IMR-90 (cell line): ENCODE measurements around the gene HNF1B. TPM values are rescaled to one million over a fixed set of nuclear protein-coding genes. Genes with fewer than 3 reads are reported as not detected.

Experiments used
- ATAC-seq: fragments of 200-7000 bp; cut with Tn5 transposase; 2 replicates; pipeline ENCODE4 v1.9.1; 2020; ENCODE audit warnings: low read depth, mild to moderate bottlenecking, moderate library complexity
- BruUV-seq: library from RNA; stranded (reverse); fragments of 400-500 nt; replicated peaks from 2 replicates; lab custom pipeline; 2021; lab: Mats Ljungman, UMichigan
- CTCF ChIA-PET: fragments of 300-600 bp; formaldehyde crosslinking; extraction: SDS; loops from one replicate; lab custom pipeline; 2021; ENCODE audit warnings: antibody characterized with exemption; lab: Yijun Ruan, JAX
- POLR2A ChIA-PET: fragments of 300-600 bp; sonication (Branson Sonifier 250); formaldehyde crosslinking; loops from one replicate; lab custom pipeline; 2022; ENCODE audit warnings: antibody characterized with exemption; ENCODE audit not compliant: unreplicated experiment; lab: Charles Lee
- DNase-seq: peaks from one replicate; pipeline ENCODE4 v3.0.0; 2013
- H2AFZ ChIP-seq: replicated peaks from 2 replicates; pipeline ENCODE3; 2013; ENCODE audit warnings: low read length, mild to moderate bottlenecking; ENCODE audit not compliant: poor library complexity
- H2AK5ac ChIP-seq: 2 replicates; pipeline ENCODE4 v1.6.1; 2013; ENCODE audit warnings: low read depth, low read length, inconsistent platforms
- H2AK9ac ChIP-seq: replicated peaks from 2 replicates; pipeline ENCODE3; 2013; ENCODE audit warnings: mild to moderate bottlenecking, low read depth, low read length, moderate library complexity; ENCODE audit not compliant: poor library complexity
- H2BK120ac ChIP-seq: 2 replicates; pipeline ENCODE4 v1.6.1; 2013; ENCODE audit warnings: low read depth, low read length, inconsistent platforms
- H2BK15ac ChIP-seq: 3 replicates; pipeline ENCODE4 v1.6.1; 2013; ENCODE audit warnings: low read depth, low read length, inconsistent platforms
- H2BK20ac ChIP-seq: 2 replicates; pipeline ENCODE4 v1.6.1; 2013; ENCODE audit warnings: low read depth, mild to moderate bottlenecking, inconsistent platforms, low read length, moderate library complexity
- H2BK5ac ChIP-seq: 2 replicates; pipeline ENCODE4 v1.6.1; 2013; ENCODE audit warnings: mild to moderate bottlenecking, low read depth, low read length, inconsistent platforms; ENCODE audit not compliant: poor library complexity, severe bottlenecking
- H3K14ac ChIP-seq: replicated peaks from 2 replicates; pipeline ENCODE4 v1.6.1; 2013; ENCODE audit warnings: low read depth, low read length, inconsistent platforms
- H3K18ac ChIP-seq: 2 replicates; pipeline ENCODE4 v1.6.1; 2013; ENCODE audit warnings: low read depth, low read length, control low read depth
- H3K23ac ChIP-seq: 2 replicates; pipeline ENCODE4 v1.6.1; 2013; ENCODE audit warnings: low read depth, low read length, inconsistent platforms
- H3K27ac ChIP-seq: 2 replicates; pipeline ENCODE4 v1.5.1; 2013; ENCODE audit warnings: mild to moderate bottlenecking, control low read depth, low read length; ENCODE audit not compliant: insufficient read depth
- H3K27me3 ChIP-seq: 2 replicates; pipeline ENCODE4 v1.6.1; 2013; ENCODE audit warnings: low read length; ENCODE audit not compliant: control insufficient read depth, insufficient read depth
- H3K36me3 ChIP-seq: 2 replicates; pipeline ENCODE4 v1.6.1; 2013; ENCODE audit warnings: low read length, mixed read lengths; ENCODE audit not compliant: control insufficient read depth, insufficient read depth
- H3K4ac ChIP-seq: 2 replicates; pipeline ENCODE4 v1.6.1; 2013; ENCODE audit warnings: low read depth, low read length, inconsistent platforms
- H3K4me1 ChIP-seq: 2 replicates; pipeline ENCODE4 v1.6.1; 2013; ENCODE audit warnings: low read length, mixed read lengths; ENCODE audit not compliant: control insufficient read depth, insufficient read depth
- H3K4me2 ChIP-seq: 2 replicates; pipeline ENCODE4 v1.6.1; 2013; ENCODE audit warnings: low read depth, mild to moderate bottlenecking, control low read depth, low read length, moderate library complexity
- H3K4me3 ChIP-seq: 2 replicates; pipeline ENCODE4 v1.5.1; 2013; ENCODE audit warnings: low read depth, mild to moderate bottlenecking, control low read depth, low read length, moderate library complexity; ENCODE audit not compliant: insufficient read depth
- H3K56ac ChIP-seq: 2 replicates; pipeline ENCODE4 v1.6.1; 2013; ENCODE audit warnings: low read length, inconsistent platforms; ENCODE audit not compliant: insufficient read depth; ENCODE audit errors: extremely low read depth
- H3K79me1 ChIP-seq, 2 experiments: 2 replicates each; pipeline ENCODE4 v1.6.1; 2013; ENCODE audit warnings: low read length in 2 of 2, inconsistent platforms in 1 of 2, low read depth in 1 of 2
- H3K9ac ChIP-seq: 2 replicates; pipeline ENCODE4 v1.6.1; 2013; ENCODE audit warnings: low read depth, low read length, control low read depth
- H3K9me1 ChIP-seq: 2 replicates; pipeline ENCODE4 v1.6.1; 2013; ENCODE audit warnings: low read length, inconsistent platforms; ENCODE audit not compliant: insufficient read depth
- H3K9me3 ChIP-seq: 2 replicates; pipeline ENCODE4 v1.6.1; 2013; ENCODE audit warnings: low read length; ENCODE audit not compliant: control insufficient read depth, insufficient read depth
- H4K20me1 ChIP-seq: 2 replicates; pipeline ENCODE4 v1.6.1; 2013; ENCODE audit warnings: low read length, inconsistent platforms; ENCODE audit not compliant: insufficient read depth
- H4K5ac ChIP-seq: 2 replicates; pipeline ENCODE4 v1.6.1; 2013; ENCODE audit warnings: mild to moderate bottlenecking, low read depth, low read length, control low read depth
- H4K8ac ChIP-seq, 2 experiments: 2 replicates each; pipeline ENCODE4 v1.6.1; 2013; ENCODE audit warnings: low read depth in 2 of 2, low read length in 2 of 2, control low read depth in 1 of 2, inconsistent platforms in 1 of 2
- H4K91ac ChIP-seq: 2 replicates; pipeline ENCODE4 v1.6.1; 2013; ENCODE audit warnings: low read depth, low read length, inconsistent platforms; ENCODE audit not compliant: insufficient read depth
- BHLHE40 ChIP-seq: fragments of 150-350 bp; IDR thresholded peaks from 2 replicates; pipeline ENCODE4 v1.6.1; 2016; ENCODE audit warnings: mild to moderate bottlenecking, low read depth, low read length
- CEBPB ChIP-seq: IDR thresholded peaks from 2 replicates; pipeline ENCODE4 v1.6.1; 2012; ENCODE audit warnings: low read depth, low read length, improper control_type of control experiment
- CHD1 ChIP-seq: IDR thresholded peaks from 2 replicates; pipeline ENCODE4 v1.6.1; 2012; ENCODE audit warnings: low read depth, low read length, improper control_type of control experiment
- FOS ChIP-seq: fragments of 150-350 bp; IDR thresholded peaks from 2 replicates; pipeline ENCODE4 v1.6.1; 2016; ENCODE audit warnings: low read depth, low read length
- MAZ ChIP-seq: IDR thresholded peaks from 2 replicates; pipeline ENCODE4 v1.6.1; 2012; ENCODE audit warnings: low read depth, mild to moderate bottlenecking, low read length, improper control_type of control experiment, moderate library complexity, borderline replicate concordance
- POLR2A ChIP-seq: IDR thresholded peaks from 2 replicates; pipeline ENCODE4 v1.6.1; 2012; ENCODE audit warnings: mild to moderate bottlenecking, low read depth, low read length
- RAD21 ChIP-seq: IDR thresholded peaks from 2 replicates; pipeline ENCODE4 v1.6.1; 2012; ENCODE audit warnings: low read length, improper control_type of control experiment
- RCOR1 ChIP-seq: IDR thresholded peaks from 2 replicates; pipeline ENCODE4 v1.6.1; 2012; ENCODE audit warnings: mild to moderate bottlenecking, low read length, improper control_type of control experiment; ENCODE audit not compliant: insufficient replicate concordance
- RFX5 ChIP-seq: IDR thresholded peaks from 2 replicates; pipeline ENCODE4 v1.8.0; 2012; ENCODE audit warnings: low read depth, mild to moderate bottlenecking, low read length, moderate library complexity
- SMC3 ChIP-seq: fragments of 150-350 bp; IDR thresholded peaks from 2 replicates; pipeline ENCODE4 v1.6.1; 2016; ENCODE audit warnings: low read depth, mild to moderate bottlenecking, antibody characterized with exemption, low read length, moderate library complexity
- WGBS, 2 experiments: methylation state at CpG; one replicate each; pipeline versions ENCODE4 v1.1.5 to v1.1.7; 2013; ENCODE audit warnings: missing lambda C conversion rate in 2 of 2; ENCODE audit not compliant: insufficient read length in 1 of 2; ENCODE audit errors: extremely low coverage in 2 of 2; 5-methylcytosine and 5-hydroxymethylcytosine counted together
- dilution Hi-C: fragments of 300-500 bp; cut with HindIII; formaldehyde crosslinking; loops from one replicate; pipeline ENCODE4 v1.14.3; 2018; ENCODE audit warnings: low sequenced_read_pairs; ENCODE audit not compliant: unreplicated experiment
- in situ Hi-C: fragments of 300-500 bp; cut with MboI; formaldehyde crosslinking; loops from 3 replicates; pipeline ENCODE4 v1.14.3; 2019; ENCODE audit warnings: low sequenced_read_pairs, inconsistent platforms, mixed read lengths
- intact Hi-C: fragments of 100-400 bp; cut with micrococcal nuclease; formaldehyde crosslinking; loops from 2 replicates; pipeline ENCODE4 v1.10.0; 2022
- polyA plus RNA-seq, 3 experiments: library from polyadenylated mRNA; depleted of rRNA; stranded (reverse); fragments of >200 nt; gene quantifications; 2 replicates each; pipeline ENCODE4 v1.2.3, GENCODE V29; 2012; ENCODE audit warnings: low replicate concordance in 1 of 3
- total RNA-seq: library from RNA; depleted of rRNA; stranded (reverse); fragments of >200 nt; gene quantifications from 2 replicates; pipeline ENCODE4 v1.2.3, GENCODE V29; 2012
- TF ChIP-seq, protein P1 (sequence below): conservative IDR thresholded peaks from 2 replicates; pipeline ENCODE4 v1.5.1; 2012; ENCODE audit warnings: mild to moderate bottlenecking, low read depth, low read length, improper control_type of control experiment

The HNF1B gene
- total and polyA plus RNA-seq, 2 of the 4 experiments (the other 2 are of a cell fraction), result not detected

- Histone ChIP-seq H2BK120ac (no peak overlapping the region), H3K9ac (no peak overlapping the region), H4K5ac (no peak overlapping the region), H3K23ac (no peak overlapping the region), H3K36me3 (no peaks in the 10 kb centered on the region), H3K27ac (no peak overlapping the region), H3K4ac (no peak overlapping the region), H3K4me2 (no peak overlapping the region), H2AFZ (no peak overlapping the region), H2BK20ac (no peak overlapping the region), H4K91ac (no peak overlapping the region), H3K4me3 (no peak overlapping the region), H3K14ac (no peak overlapping the region), H2AK5ac (no peak overlapping the region), H2BK5ac (no peak overlapping the region), H4K20me1 (no peaks in the 10 kb centered on the region), H2BK15ac (no peak overlapping the region), H3K27me3 (peaks cover 12% of the 10 kb centered on the region; the same call in 1 of the 2 replicates), H3K18ac (no peak overlapping the region), H3K9me1 (0 out of 2 replicates have a peak, but pooled peaks cover 5% of the 10 kb centered on the region), H3K4me1 (no peaks in the 10 kb centered on the region), H3K79me1 (no peaks in the 10 kb centered on the region), H4K8ac (no peak overlapping the region), H2AK9ac (no peak overlapping the region), H3K9me3 (peaks cover 3% of the 10 kb centered on the region; the same call in 1 of the 2 replicates), H3K56ac (no peak overlapping the region)
- ChIA-PET CTCF (interaction anchor here (0.6 kb wide), 1 partner anchor 127 kb away, joined by 4 read pairs; no protein-coding TSS in a partner anchor), POLR2A (no interaction called here)
- TF ChIP-seq SMC3 (no peak), RFX5 (no peak), POLR2A (no peak), CHD1 (no peak), FOS (no peak), MAZ (no peak), BHLHE40 (no peak), RCOR1 (no peak), CEBPB (no peak), RAD21 (no peak)
- TF ChIP-seq, protein P1, sequence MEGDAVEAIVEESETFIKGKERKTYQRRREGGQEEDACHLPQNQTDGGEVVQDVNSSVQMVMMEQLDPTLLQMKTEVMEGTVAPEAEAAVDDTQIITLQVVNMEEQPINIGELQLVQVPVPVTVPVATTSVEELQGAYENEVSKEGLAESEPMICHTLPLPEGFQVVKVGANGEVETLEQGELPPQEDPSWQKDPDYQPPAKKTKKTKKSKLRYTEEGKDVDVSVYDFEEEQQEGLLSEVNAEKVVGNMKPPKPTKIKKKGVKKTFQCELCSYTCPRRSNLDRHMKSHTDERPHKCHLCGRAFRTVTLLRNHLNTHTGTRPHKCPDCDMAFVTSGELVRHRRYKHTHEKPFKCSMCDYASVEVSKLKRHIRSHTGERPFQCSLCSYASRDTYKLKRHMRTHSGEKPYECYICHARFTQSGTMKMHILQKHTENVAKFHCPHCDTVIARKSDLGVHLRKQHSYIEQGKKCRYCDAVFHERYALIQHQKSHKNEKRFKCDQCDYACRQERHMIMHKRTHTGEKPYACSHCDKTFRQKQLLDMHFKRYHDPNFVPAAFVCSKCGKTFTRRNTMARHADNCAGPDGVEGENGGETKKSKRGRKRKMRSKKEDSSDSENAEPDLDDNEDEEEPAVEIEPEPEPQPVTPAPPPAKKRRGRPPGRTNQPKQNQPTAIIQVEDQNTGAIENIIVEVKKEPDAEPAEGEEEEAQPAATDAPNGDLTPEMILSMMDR, result no peak
- ATAC-seq (no peak), DNase-seq (no peak)
- BruUV-seq, result no TSS peak
- WGBS, 2 experiments, result 100% methylated on average over 2 of the region's 5 CpGs; no CpG with 5 or more reads in 1 of the 2 experiments
- dilution Hi-C loops, result no loop called here
- in situ Hi-C loops, result no loop called here
- intact Hi-C loops, result no loop called here
Measured at GRCh38 chr17:37693328-37693727, 51.5 kb downstream of the HNF1B start.
